ENCODE data around the gene CCDC188. TPM values are rescaled to one million over a fixed set of nuclear protein-coding genes. Genes with fewer than 3 reads are reported as not detected.

CCDC188 gene
- total RNA-seq, 1 experiment from 2014 or later = not detected

GRCh38 chr22:20113551-20114310 is 37.1 kb downstream of the CCDC188 start:
- no peak overlapping the region for H2AFZ ChIP-seq
- no peaks in the 10 kb centered on the region for H3K36me3 ChIP-seq (ENCODE audit: low read depth)
- no peak for DNase-seq
- H3K4me3 ChIP-seq = no peak overlapping the region
- ChIA-PET POLR2A (ENCODE audit: unreplicated experiment) (interaction anchor here (0.5 kb wide), 1 partner anchor 46 kb away, joined by 11 read pairs; no protein-coding TSS in a partner anchor), CTCF (no interaction called here)
- H4K20me1 ChIP-seq (ENCODE audit: insufficient read depth) = no peaks in the 10 kb centered on the region
- intact Hi-C loops (cut with micrococcal nuclease; ENCODE audit: unreplicated experiment) = no loop called here
- H3K4me2 ChIP-seq = no peak overlapping the region
- peaks cover 4% of the 10 kb centered on the region; the same call in 1 of the 2 replicates for H3K4me1 ChIP-seq (replicated peaks; ENCODE audit: insufficient read depth)
- H3K79me2 ChIP-seq (ENCODE audit: low read depth) = peaks cover 28% of the 10 kb centered on the region
- H3K27me3 ChIP-seq (ENCODE audit: insufficient read depth, low read depth) = no peaks in the 10 kb centered on the region
- no TSS peak for BruUV-seq (replicated peaks)
- H3K27ac ChIP-seq = no peak overlapping the region
- H3K9me2 ChIP-seq (ENCODE audit: insufficient read depth) = no peaks in the 10 kb centered on the region
- no peak for TF ChIP-seq CTCF (conservative IDR thresholded peaks at IDR 0.05)
- no peak for TF ChIP-seq EZH2 (IDR thresholded peaks at IDR 0.05; ENCODE audit: low read depth)
- no peaks in the 10 kb centered on the region for H3K9me3 ChIP-seq (ENCODE audit: insufficient read depth, low read depth)
- peaks cover 24% of the 10 kb centered on the region; the same call in 1 of the 2 replicates for H3F3A ChIP-seq (ENCODE audit: insufficient read depth, low read depth)

DNA sequence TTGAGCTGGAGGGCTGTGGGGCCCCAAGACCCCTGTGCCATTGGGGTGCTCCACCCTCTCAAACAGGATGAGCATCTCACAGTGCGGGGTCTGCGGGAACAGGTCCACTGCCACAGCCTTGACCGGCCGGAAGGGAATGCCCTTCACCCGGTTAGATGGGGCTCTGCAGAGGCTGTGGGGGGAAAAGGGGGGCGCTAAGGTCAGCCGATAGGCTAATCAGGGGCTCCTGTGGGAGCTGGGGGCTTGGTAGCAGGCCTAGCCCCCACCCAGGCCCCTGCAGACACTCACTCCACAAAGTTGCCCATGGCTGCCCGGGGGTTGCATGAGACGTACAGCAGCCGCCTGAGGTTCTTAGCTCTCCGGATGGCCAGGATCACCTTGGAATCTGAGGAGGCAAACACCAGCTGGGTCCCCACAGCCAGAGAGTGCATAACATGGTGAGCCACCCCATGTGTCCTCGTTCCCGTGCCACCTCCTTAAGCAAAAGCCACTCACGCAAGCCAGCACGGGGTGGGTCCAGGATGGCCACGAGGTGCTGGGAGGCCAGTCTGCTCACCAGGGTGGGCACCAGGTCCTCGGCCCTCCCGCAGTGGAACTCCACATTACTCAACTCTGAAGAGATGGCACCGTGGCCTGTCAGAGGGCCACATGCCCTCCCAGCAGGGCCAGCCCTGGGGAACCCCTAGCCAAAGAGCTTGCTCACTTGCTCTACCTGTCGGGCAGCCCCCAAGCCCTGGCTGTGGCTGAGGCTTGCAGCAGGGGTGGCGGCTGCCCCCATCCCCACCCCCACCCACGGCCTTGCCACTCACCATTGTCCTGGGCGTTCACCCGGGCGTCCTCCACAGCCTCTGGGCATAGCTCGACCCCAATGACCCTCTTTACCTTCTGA is 38.0 kb downstream of the CCDC188 start:
- DNase-seq = no peak
- Histone ChIP-seq H3K4me3 (no peak overlapping the region), H3K36me3 (ENCODE audit: low read depth) (no peaks in the 10 kb centered on the region), H3K4me1 (replicated peaks; ENCODE audit: insufficient read depth) (no peaks in the 10 kb centered on the region), H2AFZ (no peak overlapping the region), H3K9me3 (ENCODE audit: insufficient read depth, low read depth) (no peaks in the 10 kb centered on the region), H3K4me2 (no peak overlapping the region), H3K27me3 (ENCODE audit: insufficient read depth, low read depth) (no peaks in the 10 kb centered on the region), H3K9me2 (ENCODE audit: insufficient read depth) (no peaks in the 10 kb centered on the region), H4K20me1 (ENCODE audit: insufficient read depth) (no peaks in the 10 kb centered on the region), H3K79me2 (ENCODE audit: low read depth) (peaks cover 19% of the 10 kb centered on the region), H3F3A (ENCODE audit: insufficient read depth, low read depth) (peaks cover 24% of the 10 kb centered on the region; the same call in 1 of the 2 replicates), H3K27ac (no peak overlapping the region)
- CTCF ChIA-PET = no interaction called here
- intact Hi-C loops (cut with micrococcal nuclease; ENCODE audit: unreplicated experiment) = no loop called here
- BruUV-seq (replicated peaks) = no TSS peak
- POLR2A ChIA-PET (ENCODE audit: unreplicated experiment) = interaction anchor here (0.5 kb wide), 1 partner anchor 47 kb away, joined by 11 read pairs; no protein-coding TSS in a partner anchor
- TF ChIP-seq EZH2 (IDR thresholded peaks at IDR 0.05; ENCODE audit: low read depth) (no peak), CTCF (conservative IDR thresholded peaks at IDR 0.05) (no peak)

GRCh38 chr22:20111689-20112622 is 38.9 kb downstream of the CCDC188 start:
- H3K79me2 ChIP-seq (ENCODE audit: low read depth) = peaks cover 17% of the 10 kb centered on the region
- no peak overlapping the region for H3K27ac ChIP-seq
- H3K9me2 ChIP-seq (ENCODE audit: insufficient read depth) = no peaks in the 10 kb centered on the region
- no peaks in the 10 kb centered on the region for H3K36me3 ChIP-seq (ENCODE audit: low read depth)
- intact Hi-C loops (cut with micrococcal nuclease; ENCODE audit: unreplicated experiment) = no loop called here
- POLR2A ChIA-PET (ENCODE audit: unreplicated experiment) = no interaction called here
- no peak overlapping the region for H2AFZ ChIP-seq
- TF ChIP-seq EZH2 (IDR thresholded peaks at IDR 0.05; ENCODE audit: low read depth) (no peak), CTCF (conservative IDR thresholded peaks at IDR 0.05) (no peak)
- H3F3A ChIP-seq (ENCODE audit: insufficient read depth, low read depth) = peaks cover 24% of the 10 kb centered on the region; the same call in 1 of the 2 replicates
- H3K4me2 ChIP-seq = no peak overlapping the region
- BruUV-seq (replicated peaks) = no TSS peak
- no peak overlapping the region for H3K4me3 ChIP-seq
- H3K27me3 ChIP-seq (ENCODE audit: insufficient read depth, low read depth) = no peaks in the 10 kb centered on the region
- H4K20me1 ChIP-seq (ENCODE audit: insufficient read depth) = no peaks in the 10 kb centered on the region
- DNase-seq = no peak
- CTCF ChIA-PET = no interaction called here
- no peaks in the 10 kb centered on the region for H3K9me3 ChIP-seq (ENCODE audit: insufficient read depth, low read depth)
- no peaks in the 10 kb centered on the region for H3K4me1 ChIP-seq (replicated peaks; ENCODE audit: insufficient read depth)
